GM10248 (cell line): Measurements from ENCODE around the gene SLC7A8.

ENCODE experiments used
- CTCF ChIA-PET: fragments of 300-600 bp; sonication (Branson Sonifier 250); formaldehyde crosslinking; extraction: SDS; loops from one replicate; lab custom pipeline; 2021; ENCODE audit warnings: antibody characterized with exemption; lab: Yijun Ruan, JAX
- POLR2A ChIA-PET: fragments of 350-650 bp; sonication (Branson Sonifier 250); formaldehyde crosslinking; extraction: SDS; loops from one replicate; lab custom pipeline; 2020; ENCODE audit warnings: antibody characterized with exemption; lab: Yijun Ruan, JAX
- DNase-seq: peaks from one replicate; pipeline ENCODE4 v3.0.0; 2012; ENCODE audit errors: extremely low spot score
- CTCF ChIP-seq: IDR thresholded peaks from 2 replicates; pipeline ENCODE4 v1.5.1; 2012; ENCODE audit warnings: mild to moderate bottlenecking, low read depth; ENCODE audit errors: extremely low read depth, missing control alignments, control extremely low read depth

SLC7A8 gene

DNA sequence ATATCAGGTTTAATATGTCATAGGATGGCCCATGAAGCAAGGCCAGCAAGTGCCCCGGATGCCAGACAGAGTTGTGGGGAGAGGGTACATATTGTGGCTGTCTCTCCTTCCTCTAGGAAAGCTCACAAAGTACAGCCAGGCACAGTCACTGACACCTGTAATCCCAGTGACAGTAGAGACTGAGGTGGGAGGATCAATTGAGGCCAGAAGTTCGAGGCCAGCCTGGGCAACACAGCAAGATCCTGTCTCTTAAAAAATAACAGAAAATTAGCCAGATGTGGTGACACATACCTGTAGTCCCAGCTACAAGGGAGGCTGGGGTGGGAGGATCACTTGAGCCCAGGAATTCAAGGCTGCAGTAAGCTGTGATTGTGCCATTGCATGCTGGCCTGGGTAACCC is 32.1 kb downstream of the SLC7A8 start:
- CTCF ChIA-PET, result interaction anchor here (1.4 to 3.7 kb wide), 2 partner anchors 8 to 30 kb away, joined by 3 to 17 read pairs; no protein-coding TSS in a partner anchor
- TF ChIP-seq CTCF, result no peak
- POLR2A ChIA-PET, result no interaction called here
- DNase-seq, result no peak

GRCh38 chr14:23149745-23150144 is 33.7 kb downstream of the SLC7A8 start:
- TF ChIP-seq CTCF, result no peak
- POLR2A ChIA-PET, result no interaction called here
- no peak for DNase-seq
- CTCF ChIA-PET, result interaction anchor here (3.7 kb wide), 1 partner anchor 29 kb away, joined by 17 read pairs; no protein-coding TSS in a partner anchor

GRCh38 chr14:23148591-23149249 is 34.7 kb downstream of the SLC7A8 start:
- no peak for TF ChIP-seq CTCF
- ChIA-PET POLR2A (no interaction called here), CTCF (interaction anchor here (1.1 kb wide), 1 partner anchor 42 kb away, joined by 3 read pairs; no protein-coding TSS in a partner anchor)
- no peak for DNase-seq

DNA sequence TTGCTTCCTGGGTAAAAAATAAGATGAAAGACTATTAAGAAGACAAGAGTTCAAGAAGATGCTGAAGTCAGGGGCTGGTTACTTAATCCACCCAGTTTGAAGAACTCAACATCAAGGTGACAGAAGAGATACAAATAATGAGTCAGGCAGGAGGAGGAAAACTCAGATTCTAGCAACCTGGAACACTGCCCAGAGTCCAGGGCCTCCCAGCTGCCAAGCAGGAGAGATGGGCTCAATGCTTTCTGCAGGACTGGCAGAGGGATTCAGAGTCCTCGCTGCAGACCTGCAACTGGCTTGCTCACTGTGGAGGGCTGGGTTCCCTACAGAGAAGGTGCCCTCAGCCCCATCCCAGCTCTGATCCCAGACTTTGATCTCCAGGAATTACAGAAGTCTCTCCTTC is 35.8 kb downstream of the SLC7A8 start:
- POLR2A ChIA-PET, result no interaction called here
- no peak for TF ChIP-seq CTCF
- CTCF ChIA-PET, result interaction anchor here (1.6 kb wide), 1 partner anchor 40 kb away, joined by 5 read pairs; no protein-coding TSS in a partner anchor
- DNase-seq, result no peak

DNA sequence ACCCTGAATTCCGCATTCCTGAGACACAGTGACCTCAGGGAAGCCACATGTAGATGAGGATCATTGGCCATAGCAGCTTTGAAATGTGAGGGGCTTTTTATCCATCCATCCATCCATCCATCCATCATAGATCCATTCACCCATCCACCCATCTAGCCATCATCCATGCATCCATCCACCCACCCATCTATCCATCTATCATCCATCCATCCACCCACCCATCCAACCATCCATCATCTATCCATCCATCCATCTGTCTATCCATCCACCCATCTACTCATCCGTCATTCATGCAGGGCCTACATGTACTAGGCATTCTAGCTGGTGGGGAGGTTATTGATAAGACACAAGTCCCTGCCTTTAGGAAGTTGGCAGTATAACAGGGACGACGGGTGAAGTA is 36.5 kb downstream of the SLC7A8 start:
- ChIA-PET POLR2A (no interaction called here), CTCF (interaction anchor here (0.9 to 1.6 kb wide), 4 partner anchors 21 to 40 kb away, joined by 3 to 5 read pairs (median 4); no protein-coding TSS in a partner anchor)
- TF ChIP-seq CTCF, result no peak
- no peak for DNase-seq

GRCh38 chr14:23146351-23146910 is 37.0 kb downstream of the SLC7A8 start:
- ChIA-PET POLR2A (no interaction called here), CTCF (interaction anchor here (0.9 to 1.6 kb wide), 4 partner anchors 22 to 41 kb away, joined by 3 to 5 read pairs (median 4); no protein-coding TSS in a partner anchor)
- no peak for DNase-seq
- TF ChIP-seq CTCF, result no peak
